MM.1S (cell line): ENCODE results near the gene CBX8.

Experiments
- DNase-seq: peaks from one replicate; pipeline ENCODE4 v3.0.0-alpha.2; 2015
- H2AFZ ChIP-seq: fragments of 300-600 bp; sonication (generic); 2 replicates; pipeline ENCODE4 v1.6.0; 2016; ENCODE audit warnings: antibody characterized with exemption, low read length
- H3F3A ChIP-seq: fragments of 300-600 bp; sonication (generic); 2 replicates; pipeline ENCODE4 v1.6.1; 2016; ENCODE audit warnings: mild to moderate bottlenecking, antibody characterized with exemption, low read length, moderate library complexity, mixed read lengths; ENCODE audit not compliant: insufficient read depth
- H3K27ac ChIP-seq: fragments of 300-600 bp; sonication (generic); 2 replicates; pipeline ENCODE4 v1.5.1; 2016; ENCODE audit warnings: mild to moderate bottlenecking, low read length
- H3K27me3 ChIP-seq: fragments of 300-600 bp; sonication (generic); replicated peaks from 2 replicates; pipeline ENCODE4 v1.6.0; 2016; ENCODE audit warnings: low read length; ENCODE audit not compliant: insufficient read depth
- H3K36me3 ChIP-seq: fragments of 300-600 bp; sonication (generic); replicated peaks from 2 replicates; pipeline ENCODE4 v1.6.1; 2016; ENCODE audit warnings: mild to moderate bottlenecking, low read length, mixed read lengths; ENCODE audit not compliant: insufficient read depth
- H3K4me1 ChIP-seq: fragments of 300-600 bp; sonication (generic); 2 replicates; pipeline ENCODE4 v1.6.1; 2016; ENCODE audit warnings: low read length, mixed read lengths
- H3K4me2 ChIP-seq: fragments of 300-600 bp; sonication (generic); 2 replicates; pipeline ENCODE4 v1.6.0; 2016; ENCODE audit warnings: low read depth, low read length
- H3K4me3 ChIP-seq: fragments of 300-600 bp; sonication (generic); 2 replicates; pipeline ENCODE4 v1.5.1; 2016; ENCODE audit warnings: low read length, mixed read lengths
- H3K79me2 ChIP-seq: fragments of 300-600 bp; sonication (generic); 2 replicates; pipeline ENCODE4 v1.6.1; 2016; ENCODE audit warnings: mixed run types, low read length, mixed read lengths
- H3K9ac ChIP-seq: fragments of 300-600 bp; sonication (generic); 2 replicates; pipeline ENCODE4 v1.6.1; 2016; ENCODE audit warnings: low read length, mixed read lengths
- H3K9me2 ChIP-seq: fragments of 300-600 bp; sonication (generic); replicated peaks from 2 replicates; pipeline ENCODE4 v1.6.1; 2016; ENCODE audit warnings: mild to moderate bottlenecking, low read length, mixed read lengths; ENCODE audit not compliant: insufficient read depth
- H3K9me3 ChIP-seq: fragments of 300-600 bp; sonication (generic); replicated peaks from 2 replicates; pipeline ENCODE4 v1.6.1; 2016; ENCODE audit warnings: mild to moderate bottlenecking, low read length, mixed read lengths; ENCODE audit not compliant: insufficient read depth
- H4K20me1 ChIP-seq: fragments of 300-600 bp; sonication (generic); 2 replicates; pipeline ENCODE4 v1.6.1; 2016; ENCODE audit warnings: mild to moderate bottlenecking, low read length, moderate library complexity, mixed read lengths; ENCODE audit not compliant: insufficient read depth
- EZH2 ChIP-seq: fragments of 300-600 bp; sonication (generic); optimal IDR thresholded peaks from 2 replicates; pipeline ENCODE3; 2017; ENCODE audit warnings: low read depth, mild to moderate bottlenecking, antibody characterized with exemption, low read length, mixed read lengths
- EZH2phosphoT487 ChIP-seq: fragments of 300-600 bp; sonication (generic); IDR thresholded peaks from 2 replicates; pipeline ENCODE4 v1.6.1; 2018; ENCODE audit warnings: antibody characterized with exemption, low read length
- TF ChIP-seq, protein P1 (sequence below): fragments of 300-600 bp; sonication (generic); IDR thresholded peaks from 2 replicates; pipeline ENCODE4 v1.5.1; 2016; ENCODE audit warnings: antibody characterized with exemption, low read length, mixed read lengths

CBX8 gene

GRCh38 chr17:79800325-79801155 lies 3.7 kb upstream of the CBX8 start:
- no peaks in the 10 kb centered on the region for H3F3A ChIP-seq
- H4K20me1 ChIP-seq = no peaks in the 10 kb centered on the region
- TF ChIP-seq, protein P1, sequence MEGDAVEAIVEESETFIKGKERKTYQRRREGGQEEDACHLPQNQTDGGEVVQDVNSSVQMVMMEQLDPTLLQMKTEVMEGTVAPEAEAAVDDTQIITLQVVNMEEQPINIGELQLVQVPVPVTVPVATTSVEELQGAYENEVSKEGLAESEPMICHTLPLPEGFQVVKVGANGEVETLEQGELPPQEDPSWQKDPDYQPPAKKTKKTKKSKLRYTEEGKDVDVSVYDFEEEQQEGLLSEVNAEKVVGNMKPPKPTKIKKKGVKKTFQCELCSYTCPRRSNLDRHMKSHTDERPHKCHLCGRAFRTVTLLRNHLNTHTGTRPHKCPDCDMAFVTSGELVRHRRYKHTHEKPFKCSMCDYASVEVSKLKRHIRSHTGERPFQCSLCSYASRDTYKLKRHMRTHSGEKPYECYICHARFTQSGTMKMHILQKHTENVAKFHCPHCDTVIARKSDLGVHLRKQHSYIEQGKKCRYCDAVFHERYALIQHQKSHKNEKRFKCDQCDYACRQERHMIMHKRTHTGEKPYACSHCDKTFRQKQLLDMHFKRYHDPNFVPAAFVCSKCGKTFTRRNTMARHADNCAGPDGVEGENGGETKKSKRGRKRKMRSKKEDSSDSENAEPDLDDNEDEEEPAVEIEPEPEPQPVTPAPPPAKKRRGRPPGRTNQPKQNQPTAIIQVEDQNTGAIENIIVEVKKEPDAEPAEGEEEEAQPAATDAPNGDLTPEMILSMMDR = no peak
- TF ChIP-seq EZH2phosphoT487 (no peak; the same call in 1 of the 2 replicates), EZH2 (peak; percentile 47)
- DNase-seq = no peak
- H3K4me1 ChIP-seq = peaks cover 9% of the 10 kb centered on the region
- H3K4me2 ChIP-seq = peak overlapping the region; percentile 34
- no peaks in the 10 kb centered on the region for H3K79me2 ChIP-seq
- no peaks in the 10 kb centered on the region for H3K36me3 ChIP-seq
- H3K27ac ChIP-seq = no peak overlapping the region
- H3K4me3 ChIP-seq = no peak overlapping the region; the same call in 1 of the 2 replicates
- H3K27me3 ChIP-seq = peaks cover 79% of the 10 kb centered on the region
- H2AFZ ChIP-seq = no peak overlapping the region
- H3K9me3 ChIP-seq = no peaks in the 10 kb centered on the region
- no peaks in the 10 kb centered on the region for H3K9me2 ChIP-seq
- no peak overlapping the region for H3K9ac ChIP-seq

- H3K36me3 ChIP-seq = no peaks in the 10 kb centered on the region
- peaks cover 71% of the 10 kb centered on the region for H3K27me3 ChIP-seq
- H3K27ac ChIP-seq = no peak overlapping the region
- no peak overlapping the region for H3K9ac ChIP-seq
- H2AFZ ChIP-seq = no peak overlapping the region
- H4K20me1 ChIP-seq = no peaks in the 10 kb centered on the region
- no peaks in the 10 kb centered on the region for H3F3A ChIP-seq
- H3K4me2 ChIP-seq = no peak overlapping the region
- H3K9me2 ChIP-seq = no peaks in the 10 kb centered on the region
- no peaks in the 10 kb centered on the region for H3K79me2 ChIP-seq
- DNase-seq = no peak
- no peaks in the 10 kb centered on the region for H3K9me3 ChIP-seq
- TF ChIP-seq EZH2phosphoT487 (peak; percentile 78), EZH2 (peak; percentile 97)
- TF ChIP-seq, protein P1 = no peak
- H3K4me3 ChIP-seq = no peak overlapping the region
- H3K4me1 ChIP-seq = peaks cover 9% of the 10 kb centered on the region
Observed at GRCh38 chr17:79799538-79800324, 2.9 kb upstream of the CBX8 start.

GRCh38 chr17:79799174-79799537 lies 2.3 kb upstream of the CBX8 start:
- H3K4me1 ChIP-seq = peaks cover 9% of the 10 kb centered on the region
- no peaks in the 10 kb centered on the region for H3K79me2 ChIP-seq
- no peak overlapping the region for H3K27ac ChIP-seq
- H3K9me2 ChIP-seq = no peaks in the 10 kb centered on the region
- no peak for DNase-seq
- H3K4me2 ChIP-seq = no peak overlapping the region
- no peak overlapping the region for H3K9ac ChIP-seq
- no peaks in the 10 kb centered on the region for H3K9me3 ChIP-seq
- TF ChIP-seq, protein P1 = no peak
- no peak for TF ChIP-seq EZH2phosphoT487
- TF ChIP-seq EZH2 = no peak
- peaks cover 65% of the 10 kb centered on the region for H3K27me3 ChIP-seq
- no peaks in the 10 kb centered on the region for H4K20me1 ChIP-seq
- H2AFZ ChIP-seq = no peak overlapping the region
- H3F3A ChIP-seq = no peaks in the 10 kb centered on the region
- H3K36me3 ChIP-seq = no peaks in the 10 kb centered on the region
- no peak overlapping the region for H3K4me3 ChIP-seq
